ENCODE measurements around the gene NIPA2.

Gene NIPA2

GRCh38 chr15:22872936-22873701 is 34.7 kb downstream of the NIPA2 start:
- no peak for TF ChIP-seq CTCF (IDR thresholded peaks at IDR 0.05; ENCODE audit: borderline replicate concordance, extremely low read depth, low read length, poor library complexity, severe bottlenecking)
- no peak for TF ChIP-seq EZH2 (IDR thresholded peaks at IDR 0.05; ENCODE audit: borderline replicate concordance, low read depth, low read length, severe bottlenecking)
- Histone ChIP-seq H3K4me3 (ENCODE audit: low read depth in 1 of 2, low read length in 2 of 2) (no peak overlapping the region), H3K36me3 (ENCODE audit: insufficient read depth, low read length) (peaks cover 18% of the 10 kb centered on the region), H3K27ac (ENCODE audit: low read length) (no peak overlapping the region), H2AFZ (ENCODE audit: low read depth, low read length) (no peak overlapping the region), H3K9me3 (ENCODE audit: insufficient read depth, low read length, severe bottlenecking) (no peaks in the 10 kb centered on the region), H3K79me2 (ENCODE audit: insufficient read depth, low read length) (no peaks in the 10 kb centered on the region), H4K20me1 (ENCODE audit: insufficient read depth, low read length) (no peaks in the 10 kb centered on the region), H3K27me3 (ENCODE audit: insufficient read depth, low read length, poor library complexity) (no peaks in the 10 kb centered on the region), H3K4me1 (ENCODE audit: insufficient read depth, low read length) (no peaks in the 10 kb centered on the region), H3K4me2 (ENCODE audit: insufficient read depth, low read length) (no peak overlapping the region), H3K9ac (ENCODE audit: low read depth, low read length) (no peak overlapping the region)
- ATAC-seq (ENCODE audit: insufficient read depth, low read depth) (no peak), DNase-seq (no peak)

GRCh38 chr15:22873841-22874240 is 35.4 kb downstream of the NIPA2 start:
- no peaks in the 10 kb centered on the region for H3K27me3 ChIP-seq (ENCODE audit: insufficient read depth, low read length, poor library complexity)
- H3K27ac ChIP-seq (ENCODE audit: low read length) = no peak overlapping the region
- DNase-seq = no peak
- no peaks in the 10 kb centered on the region for H4K20me1 ChIP-seq (ENCODE audit: insufficient read depth, low read length)
- H2AFZ ChIP-seq (ENCODE audit: low read depth, low read length) = no peak overlapping the region
- no peaks in the 10 kb centered on the region for H3K4me1 ChIP-seq (ENCODE audit: insufficient read depth, low read length)
- peaks cover 12% of the 10 kb centered on the region for H3K36me3 ChIP-seq (ENCODE audit: insufficient read depth, low read length)
- TF ChIP-seq CTCF (IDR thresholded peaks at IDR 0.05; ENCODE audit: borderline replicate concordance, extremely low read depth, low read length, poor library complexity, severe bottlenecking) (no peak), EZH2 (IDR thresholded peaks at IDR 0.05; ENCODE audit: borderline replicate concordance, low read depth, low read length, severe bottlenecking) (no peak)
- H3K9ac ChIP-seq (ENCODE audit: low read depth, low read length) = no peak overlapping the region
- ATAC-seq (ENCODE audit: insufficient read depth, low read depth) = no peak
- no peaks in the 10 kb centered on the region for H3K79me2 ChIP-seq (ENCODE audit: insufficient read depth, low read length)
- no peaks in the 10 kb centered on the region for H3K9me3 ChIP-seq (ENCODE audit: insufficient read depth, low read length, severe bottlenecking)
- H3K4me3 ChIP-seq (ENCODE audit: low read depth in 1 of 2, low read length in 2 of 2) = no peak overlapping the region
- no peak overlapping the region for H3K4me2 ChIP-seq (ENCODE audit: insufficient read depth, low read length)

GRCh38 chr15:22874256-22874655 is 35.8 kb downstream of the NIPA2 start:
- DNase-seq (no peak), ATAC-seq (ENCODE audit: insufficient read depth, low read depth) (no peak)
- Histone ChIP-seq H3K36me3 (ENCODE audit: insufficient read depth, low read length) (peaks cover 8% of the 10 kb centered on the region), H3K4me1 (ENCODE audit: insufficient read depth, low read length) (no peaks in the 10 kb centered on the region), H3K27me3 (ENCODE audit: insufficient read depth, low read length, poor library complexity) (no peaks in the 10 kb centered on the region), H3K9ac (ENCODE audit: low read depth, low read length) (no peak overlapping the region), H3K4me3 (ENCODE audit: low read depth in 1 of 2, low read length in 2 of 2) (no peak overlapping the region), H2AFZ (ENCODE audit: low read depth, low read length) (no peak overlapping the region), H3K79me2 (ENCODE audit: insufficient read depth, low read length) (no peaks in the 10 kb centered on the region), H4K20me1 (ENCODE audit: insufficient read depth, low read length) (no peaks in the 10 kb centered on the region), H3K27ac (ENCODE audit: low read length) (no peak overlapping the region), H3K9me3 (ENCODE audit: insufficient read depth, low read length, severe bottlenecking) (no peaks in the 10 kb centered on the region), H3K4me2 (ENCODE audit: insufficient read depth, low read length) (no peak overlapping the region)
- TF ChIP-seq CTCF (IDR thresholded peaks at IDR 0.05; ENCODE audit: borderline replicate concordance, extremely low read depth, low read length, poor library complexity, severe bottlenecking) = no peak
